C4-2B (cell line): ENCODE results near the gene PDE4D.

Experiments used
- CTCF ChIP-seq: fragments of 450-650 bp; conservative IDR thresholded peaks from 2 replicates; pipeline ENCODE4 v1.5.1; 2017; ENCODE audit warnings: mild to moderate bottlenecking
- ZFX ChIP-seq: fragments of 450-650 bp; IDR thresholded peaks from 2 replicates; pipeline ENCODE4 v1.6.1; 2017

GRCh38 chr5:59845730-59846129, 47.8 kb downstream of the PDE4D start:
- TF ChIP-seq CTCF = no peak
- no peak for TF ChIP-seq ZFX
